PFSK-1 (cell line): ENCODE data around the gene ANO1.

ENCODE experiments used
- POLR2AphosphoS5 ChIP-seq: IDR thresholded peaks from 2 replicates; pipeline ENCODE4 v1.6.1; 2012; ENCODE audit warnings: low read depth, mild to moderate bottlenecking, control low read depth, low read length, moderate library complexity
- SIN3A ChIP-seq: IDR thresholded peaks from 2 replicates; pipeline ENCODE4 v1.6.1; 2012; ENCODE audit warnings: mild to moderate bottlenecking, low read length, moderate library complexity, borderline replicate concordance; ENCODE audit not compliant: insufficient read depth

DNA sequence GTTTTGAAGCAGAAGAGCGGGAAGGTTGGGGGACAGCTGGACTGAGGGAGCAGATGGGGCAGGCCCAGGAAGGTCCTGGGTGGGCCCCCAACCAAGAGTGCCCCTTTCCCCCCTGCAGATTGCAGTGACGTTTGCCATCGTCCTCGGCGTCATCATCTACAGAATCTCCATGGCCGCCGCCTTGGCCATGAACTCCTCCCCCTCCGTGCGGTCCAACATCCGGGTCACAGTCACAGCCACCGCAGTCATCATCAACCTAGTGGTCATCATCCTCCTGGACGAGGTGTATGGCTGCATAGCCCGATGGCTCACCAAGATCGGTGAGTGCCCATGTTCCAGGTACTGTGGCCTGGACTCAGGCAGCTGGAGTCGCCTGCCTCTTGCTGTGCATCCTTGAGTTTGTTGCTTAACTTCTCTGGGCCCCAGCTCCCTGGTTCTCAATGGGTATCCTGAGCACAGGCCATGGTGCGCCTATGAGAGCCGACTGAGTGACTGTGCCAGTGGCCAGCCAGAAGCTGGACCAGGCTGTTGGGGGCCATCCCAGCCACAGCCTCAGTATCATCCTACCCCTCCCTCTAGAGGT, 83.0 kb downstream of the ANO1 start:
- TF ChIP-seq SIN3A = no peak
- no peak for TF ChIP-seq POLR2AphosphoS5
